B cell (primary cell): ENCODE results near the gene DUSP15. TPM values are rescaled to one million over a fixed set of nuclear protein-coding genes. Genes with fewer than 3 reads are reported as not detected.

Experiments
- ATAC-seq: fragments of 200-7000 bp; cut with Tn5 transposase; one replicate; pipeline ENCODE4 v1.10.0; 2021; ENCODE audit warnings: low read depth, mild to moderate bottlenecking, moderate number of reproducible peaks, moderate library complexity
- CTCF ChIA-PET: fragments of 350-600 bp; sonication (Branson Sonifier 250); formaldehyde crosslinking; loops from one replicate; lab custom pipeline; 2021; ENCODE audit warnings: antibody characterized with exemption, inconsistent platforms; lab: Charles Lee
- POLR2A ChIA-PET: fragments of 350-600 bp; sonication (Branson Sonifier 250); formaldehyde crosslinking; loops from one replicate; lab custom pipeline; 2021; ENCODE audit warnings: antibody characterized with exemption; lab: Charles Lee
- DNase-seq: peaks from one replicate; pipeline ENCODE4 v3.0.0; 2013
- H2AFZ ChIP-seq: 2 replicates; pipeline ENCODE4 v1.6.1; 2012; ENCODE audit warnings: mild to moderate bottlenecking, low read depth, low read length; ENCODE audit not compliant: insufficient read depth, poor library complexity, severe bottlenecking
- H3K27ac ChIP-seq, 2 donors: 1 replicate in 1 of 2; 2 replicates in 1 of 2; pipeline ENCODE4 v1.5.1; 2012 to 2013; ENCODE audit warnings: low read length in 2 of 2, mild to moderate bottlenecking in 2 of 2, moderate library complexity in 1 of 2
- H3K27me3 ChIP-seq, 4 experiments: fragments of 200-600 bp in 1 of 4; sonication (generic) in 1 of 4; replicated peaks in 1 of 4; 1 replicate in 2 of 4; 2 replicates in 2 of 4; pipeline versions ENCODE4 v1.6.1 to v1.7.0; 2013 to 2016; ENCODE audit warnings: low read length in 3 of 4, mild to moderate bottlenecking in 2 of 4, mixed read lengths in 1 of 4, moderate library complexity in 1 of 4; ENCODE audit not compliant: insufficient read depth in 4 of 4, control insufficient read depth in 3 of 4; ENCODE audit errors: control extremely low read depth in 1 of 4
- H3K36me3 ChIP-seq, 2 experiments: replicated peaks in 1 of 2; 1 replicate in 1 of 2; 2 replicates in 1 of 2; pipeline versions ENCODE4 v1.6.1 to v1.7.1; 2013; ENCODE audit warnings: low read length in 1 of 2; ENCODE audit not compliant: insufficient read depth in 2 of 2, control insufficient read depth in 1 of 2; ENCODE audit errors: control extremely low read depth in 1 of 2, extremely low read depth in 1 of 2
- H3K4me1 ChIP-seq, 2 donors: fragments of 200-600 bp in 1 of 2; sonication (generic) in 1 of 2; 1 replicate in 1 of 2; 2 replicates in 1 of 2; pipeline versions ENCODE4 v1.5.1 to v1.6.1; 2013 to 2017; ENCODE audit warnings: low read length in 2 of 2; ENCODE audit not compliant: control insufficient read depth in 2 of 2, insufficient read depth in 2 of 2
- H3K4me2 ChIP-seq: replicated peaks from 2 replicates; pipeline ENCODE3; 2012; ENCODE audit warnings: mild to moderate bottlenecking, low read depth, low read length; ENCODE audit not compliant: poor library complexity, severe bottlenecking
- H3K4me3 ChIP-seq, 5 experiments: fragments of 200-600 bp in 1 of 5; sonication (generic) in 1 of 5; 1 replicate in 3 of 5; 2 replicates in 2 of 5; pipeline versions ENCODE4 v1.5.1 to v1.7.0; 2011 to 2016; ENCODE audit warnings: low read length in 4 of 5, mild to moderate bottlenecking in 4 of 5, low read depth in 2 of 5, control low read depth in 1 of 5, moderate library complexity in 1 of 5; ENCODE audit not compliant: insufficient read depth in 1 of 5; ENCODE audit errors: control extremely low read depth in 1 of 5, extremely low read depth in 1 of 5
- H3K79me2 ChIP-seq: fragments of 200-600 bp; sonication (generic); one replicate; pipeline ENCODE4 v1.6.0; 2016; ENCODE audit warnings: low read length; ENCODE audit not compliant: control insufficient read depth, insufficient read depth
- H3K9ac ChIP-seq: fragments of 200-600 bp; sonication (generic); 2 replicates; pipeline ENCODE4 v1.6.1; 2017; ENCODE audit warnings: mild to moderate bottlenecking, low read length, moderate library complexity
- H3K9me3 ChIP-seq, 3 donors: one replicate each; pipeline versions ENCODE4 v1.6.1 to v1.7.1; 2013; ENCODE audit warnings: low read length in 2 of 3; ENCODE audit not compliant: control insufficient read depth in 2 of 3, insufficient read depth in 1 of 3; ENCODE audit errors: control extremely low read depth in 1 of 3
- H4K20me1 ChIP-seq: 2 replicates; pipeline ENCODE4 v1.6.0; 2012; ENCODE audit warnings: mild to moderate bottlenecking, low read length; ENCODE audit not compliant: insufficient read depth, control insufficient read depth, poor library complexity, severe bottlenecking
- H3K27ac Mint-ChIP-seq: one replicate; pipeline ENCODE4 v1.8.0; 2021; ENCODE audit warnings: mixed read lengths
- H3K27me3 Mint-ChIP-seq: one replicate; pipeline ENCODE4 v1.8.0; 2021; ENCODE audit warnings: mixed read lengths
- H3K4me1 Mint-ChIP-seq: one replicate; pipeline ENCODE4 v1.8.0; 2021; ENCODE audit warnings: mixed read lengths
- H3K4me3 Mint-ChIP-seq: one replicate; pipeline ENCODE4 v1.8.0; 2021; ENCODE audit warnings: mixed read lengths
- H3K9me3 Mint-ChIP-seq: one replicate; pipeline ENCODE4 v1.8.0; 2022; ENCODE audit warnings: mixed read lengths; ENCODE audit not compliant: insufficient read depth
- CTCF ChIP-seq: fragments of 200-600 bp; IDR thresholded peaks from one replicate; pipeline ENCODE4 v1.8.0; 2022; ENCODE audit warnings: antibody characterized with exemption, mild to moderate bottlenecking
- EZH2 ChIP-seq: IDR thresholded peaks from 2 replicates; pipeline ENCODE4 v1.6.1; 2012; ENCODE audit warnings: borderline replicate concordance, low read depth, mild to moderate bottlenecking, moderate library complexity, low read length; ENCODE audit not compliant: insufficient read depth, poor library complexity, severe bottlenecking
- WGBS: methylation state at CpG from one replicate; pipeline ENCODE4 v1.1.5; 2013; ENCODE audit warnings: missing lambda C conversion rate; ENCODE audit not compliant: insufficient coverage; 5-methylcytosine and 5-hydroxymethylcytosine counted together
- intact Hi-C: fragments of 100-400 bp; cut with micrococcal nuclease; formaldehyde crosslinking; loops from one replicate; pipeline ENCODE4 v1.10.0; 2022
- polyA plus RNA-seq: library from polyadenylated mRNA; depleted of rRNA; stranded (reverse); fragments of >200 nt; gene quantifications from 2 replicates; pipeline ENCODE4 v1.2.3, GENCODE V29; 2012
- total RNA-seq, 2 donors: library from RNA; stranded (reverse); fragments of 120-200 nt in 1 of 2; gene quantifications; 1 replicate in 1 of 2; 2 replicates in 1 of 2; pipeline versions ENCODE4 v1.2.3 to v1.2.4, GENCODE V29; 2013 to 2022

The DUSP15 gene
- total and polyA plus RNA-seq, 2 donors (not counting 1 experiment from before 2014, with no cell fraction given): 0.78 to 3.3 TPM

- ATAC-seq (no peak), DNase-seq (no peak)
- Mint-ChIP-seq H3K4me1 (peaks cover 12% of the 10 kb centered on the region), H3K9me3 (no peaks in the 10 kb centered on the region), H3K27me3 (peaks cover 3% of the 10 kb centered on the region), H3K27ac (no peak overlapping the region), H3K4me3 (no peak overlapping the region)
- no peak for TF ChIP-seq EZH2
- no peak for TF ChIP-seq CTCF
- Histone ChIP-seq H3K9me3 (no peaks in the 10 kb centered on the region), H2AFZ (no peak overlapping the region), H3K4me1 (peaks cover 6 to 8% of the 10 kb centered on the region in 2 donors), H3K9ac (no peak overlapping the region), H3K4me3 (no peak overlapping the region), H3K36me3 (no peaks in the 10 kb centered on the region), H3K4me2 (no peak overlapping the region), H3K27ac (no peak overlapping the region), H3K79me2 (no peaks in the 10 kb centered on the region), H3K27me3 (peaks cover 0 to 9% (median 0%) of the 10 kb centered on the region in 4 experiments), H4K20me1 (no peaks in the 10 kb centered on the region)
- POLR2A ChIA-PET: no interaction called here
- CTCF ChIA-PET: interaction anchor here (0.8 to 1.1 kb wide), 2 partner anchors 11 to 20 kb away, joined by 3 to 4 read pairs; no protein-coding TSS in a partner anchor
- whole genome bisulfite sequencing: 82% methylated on average over 2 of the region's 2 CpGs
- intact Hi-C loops: no loop called here
Observed at GRCh38 chr20:31827059-31827458, 43.3 kb downstream of the DUSP15 start.

- no peaks in the 10 kb centered on the region for H4K20me1 ChIP-seq
- no peaks in the 10 kb centered on the region for H3K79me2 ChIP-seq
- no peak for TF ChIP-seq EZH2
- TF ChIP-seq CTCF: no peak
- POLR2A ChIA-PET: no interaction called here
- no peaks in the 10 kb centered on the region for H3K36me3 ChIP-seq
- Mint-ChIP-seq H3K4me3 (no peak overlapping the region), H3K9me3 (no peaks in the 10 kb centered on the region), H3K27me3 (peaks cover 7% of the 10 kb centered on the region), H3K27ac (no peak overlapping the region), H3K4me1 (peaks cover 12% of the 10 kb centered on the region)
- H3K27me3 ChIP-seq: peaks cover 0 to 9% (median 0%) of the 10 kb centered on the region in 4 experiments
- H3K9ac ChIP-seq: no peak overlapping the region
- no peak overlapping the region for H3K27ac ChIP-seq
- 98% methylated on average over 5 of the region's 5 CpGs for WGBS
- ATAC-seq: no peak
- intact Hi-C loops: no loop called here
- no peak for DNase-seq
- CTCF ChIA-PET: interaction anchor here (6.0 kb wide), 1 partner anchor 127 kb away, joined by 33 read pairs; the partner anchor contains the start of gene PDRG1
- H3K4me1 ChIP-seq: peaks cover 6 to 8% of the 10 kb centered on the region in 2 donors
- H3K4me2 ChIP-seq: no peak overlapping the region
- H3K9me3 ChIP-seq: no peaks in the 10 kb centered on the region
- no peak overlapping the region for H2AFZ ChIP-seq
- no peak overlapping the region for H3K4me3 ChIP-seq
Observed at GRCh38 chr20:31826074-31826473, 44.3 kb downstream of the DUSP15 start.
